Activated CD8-positive, alpha-beta memory T cell treated with anti-CD3 and anti-CD28 coated beads, Interleukin-2, amount 50 U/mL, for 24 hours (primary cell): ENCODE measurements around the gene M6PR.
"Not testable (repeated sequence)": the region's sequence is repeated elsewhere in the genome, so short reads cannot be mapped to it uniquely, and the experiment has no call there.

Source experiments
- DNase-seq: peaks from one replicate; pipeline ENCODE4 v3.0.0-alpha.2; 2020; ENCODE audit errors: extremely low read depth

M6PR gene

GRCh38 chr12:8912914-8913313, 36.5 kb downstream of the M6PR start:
- no peak for DNase-seq

GRCh38 chr12:8911606-8912268, 37.7 kb downstream of the M6PR start:
- no peak for DNase-seq

DNA sequence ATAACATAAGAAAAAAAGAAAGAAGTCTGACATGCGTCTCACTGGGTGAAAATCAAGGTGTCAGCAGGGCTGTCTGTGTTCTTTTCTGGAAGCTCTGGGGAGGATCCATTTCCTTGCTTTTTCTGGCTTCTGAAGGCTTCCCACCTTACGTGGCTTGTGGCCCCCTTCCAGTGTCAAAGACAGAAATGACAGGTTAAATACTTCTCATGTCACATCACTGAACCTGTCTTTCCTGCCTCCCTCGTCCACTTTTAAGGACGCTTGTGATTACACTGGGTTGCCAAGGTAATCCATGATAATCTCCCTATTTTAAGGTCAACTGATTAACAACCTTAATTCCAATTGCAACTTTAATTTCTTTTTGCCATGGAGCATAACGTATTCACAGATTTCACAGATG, 39.7 kb downstream of the M6PR start:
- DNase-seq: no peak

GRCh38 chr12:8907513-8907912, 41.9 kb downstream of the M6PR start:
- DNase-seq: no peak

GRCh38 chr12:8906266-8907180, 42.9 kb downstream of the M6PR start:
- DNase-seq: no peak

DNA sequence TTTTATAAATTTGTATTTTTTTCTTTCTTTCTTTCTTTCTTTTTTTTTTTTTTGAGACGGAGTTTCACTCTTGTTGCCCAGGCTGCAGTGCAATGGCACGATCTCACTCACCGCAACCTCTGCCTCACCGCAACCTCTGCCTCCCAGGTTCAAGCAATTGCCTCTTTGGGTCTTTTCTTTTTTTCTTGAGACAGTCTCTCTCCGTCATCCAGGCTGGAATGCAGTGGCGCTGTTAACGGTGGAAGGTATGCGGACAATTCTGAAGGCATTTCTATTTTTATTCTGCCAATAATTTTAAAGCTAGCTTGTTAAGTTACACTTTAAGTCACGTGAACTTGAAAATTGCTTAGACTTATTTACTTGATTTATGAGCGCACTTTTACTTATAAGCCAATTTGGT, 43.9 kb downstream of the M6PR start:
- DNase-seq: no peak

DNA sequence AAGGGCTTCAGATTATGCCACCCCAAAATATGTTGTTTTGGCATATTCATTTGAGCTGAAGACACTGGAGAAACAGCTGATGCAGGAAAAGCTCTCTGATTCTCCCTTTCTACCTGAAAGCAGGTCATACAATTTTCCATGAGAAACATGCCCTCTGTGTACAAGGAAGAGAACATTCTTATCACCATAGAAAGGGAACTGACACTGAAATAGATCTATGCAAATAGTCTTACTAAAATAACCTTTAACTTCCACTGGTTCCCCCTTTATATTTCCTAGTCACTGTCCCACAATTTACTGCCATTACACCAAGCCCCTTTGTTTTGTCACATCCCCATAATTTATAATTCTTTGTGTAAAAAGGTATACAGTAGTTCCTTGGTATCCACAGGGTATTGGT, 44.8 kb downstream of the M6PR start:
- no peak for DNase-seq

- DNase-seq: no peak
Measured at GRCh38 chr12:8903646-8904045, 45.8 kb downstream of the M6PR start.

DNA sequence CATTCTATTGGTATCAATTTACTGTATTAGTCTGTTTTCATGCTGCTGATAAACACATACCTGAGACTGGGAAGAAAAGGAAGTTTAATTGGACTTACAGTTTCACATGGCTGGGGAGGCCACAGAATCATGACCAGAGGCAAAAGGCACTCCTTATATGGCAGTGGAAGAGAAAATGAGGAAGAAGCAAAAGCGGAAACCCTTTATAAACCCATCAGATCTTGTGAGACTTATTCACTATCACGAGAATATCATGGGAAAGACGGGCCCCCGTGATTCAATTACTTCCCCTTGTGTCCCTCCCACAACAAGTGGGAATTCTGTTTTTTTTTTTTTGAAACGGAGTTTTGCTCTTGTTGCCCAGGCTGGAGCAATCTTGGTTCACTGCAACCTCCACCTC, 46.7 kb downstream of the M6PR start:
- not testable (repeated sequence) for DNase-seq

GRCh38 chr12:8899830-8900229, 49.6 kb downstream of the M6PR start:
- no peak for DNase-seq

- no peak for DNase-seq
Measured at GRCh38 chr12:8897081-8897480, 52.4 kb downstream of the M6PR start.

DNA sequence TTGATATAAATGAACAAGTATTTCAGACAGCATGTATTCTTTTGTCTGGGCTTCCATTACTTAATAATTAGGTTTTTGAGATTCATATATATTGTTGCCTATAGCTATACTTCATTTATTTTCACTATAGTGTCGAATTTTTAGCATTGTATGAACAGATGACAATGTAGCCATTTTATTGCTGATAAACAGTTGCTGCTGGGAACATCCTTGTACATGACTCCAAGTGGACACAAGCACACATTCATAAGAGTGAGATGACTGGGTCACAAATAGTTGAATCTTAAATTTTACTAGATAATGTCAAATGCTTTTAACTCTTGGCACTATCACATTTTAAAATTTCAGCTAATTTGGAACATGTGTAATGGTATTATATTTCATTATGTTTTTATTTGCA, 54.5 kb downstream of the M6PR start:
- no peak for DNase-seq

DNA sequence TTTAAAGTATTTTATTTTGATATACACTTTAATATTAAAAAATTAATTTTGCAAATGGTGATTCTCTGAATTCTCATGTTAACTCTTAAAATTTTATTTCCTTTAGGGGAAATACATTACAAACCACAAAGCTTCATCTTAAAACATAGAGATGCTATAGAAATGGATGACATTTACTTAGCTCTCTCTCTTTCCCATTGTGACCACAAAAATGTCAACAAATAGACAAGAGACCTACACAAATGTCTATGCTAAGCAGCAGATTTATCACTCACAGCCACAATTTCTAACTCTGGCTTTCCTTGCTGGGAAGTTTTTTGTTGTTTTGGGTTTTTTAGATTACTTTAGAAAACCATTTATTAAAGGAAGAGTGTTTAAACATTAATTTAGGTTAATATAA, 55.1 kb downstream of the M6PR start:
- DNase-seq: no peak

GRCh38 chr12:8891976-8892375, 57.5 kb downstream of the M6PR start:
- no peak for DNase-seq
